Keratinocyte (primary cell): ENCODE results near the gene PLAAT2.

Source experiments
- EZH2 ChIP-seq: IDR thresholded peaks from one replicate; pipeline ENCODE4 v1.6.1; 2012; ENCODE audit warnings: inconsistent platforms, mild to moderate bottlenecking, low read length, moderate library complexity
- TF ChIP-seq, protein P1 (sequence below), 3 experiments: IDR thresholded peaks in 1 of 3; conservative IDR thresholded peaks in 1 of 3; optimal IDR thresholded peaks in 1 of 3; 2 replicates in 2 of 3; 3 replicates in 1 of 3; pipeline versions ENCODE3 to v1.5.1; 2011; ENCODE audit warnings: low read length in 3 of 3, mild to moderate bottlenecking in 3 of 3, moderate library complexity in 2 of 3, control low read depth in 1 of 3, inconsistent platforms in 1 of 3; ENCODE audit not compliant: insufficient read depth in 2 of 3; ENCODE audit errors: extremely low read depth in 1 of 3

DNA sequence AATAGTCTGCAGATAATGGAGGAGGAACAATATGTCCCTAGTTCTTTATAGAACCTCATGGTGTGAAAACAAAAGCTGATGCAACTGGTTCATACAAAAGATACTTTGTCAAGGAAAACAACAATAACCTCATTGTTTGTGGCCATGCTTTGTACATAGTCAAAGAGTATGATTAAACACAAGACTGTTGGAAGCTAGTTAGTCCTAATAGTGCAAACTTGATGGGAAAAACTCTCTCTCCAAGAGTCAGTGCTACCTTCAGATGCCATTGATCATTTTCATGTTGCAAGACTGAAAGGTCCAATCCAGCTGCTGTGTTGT lies 20.1 kb upstream of the PLAAT2 start:
- TF ChIP-seq, protein P1, sequence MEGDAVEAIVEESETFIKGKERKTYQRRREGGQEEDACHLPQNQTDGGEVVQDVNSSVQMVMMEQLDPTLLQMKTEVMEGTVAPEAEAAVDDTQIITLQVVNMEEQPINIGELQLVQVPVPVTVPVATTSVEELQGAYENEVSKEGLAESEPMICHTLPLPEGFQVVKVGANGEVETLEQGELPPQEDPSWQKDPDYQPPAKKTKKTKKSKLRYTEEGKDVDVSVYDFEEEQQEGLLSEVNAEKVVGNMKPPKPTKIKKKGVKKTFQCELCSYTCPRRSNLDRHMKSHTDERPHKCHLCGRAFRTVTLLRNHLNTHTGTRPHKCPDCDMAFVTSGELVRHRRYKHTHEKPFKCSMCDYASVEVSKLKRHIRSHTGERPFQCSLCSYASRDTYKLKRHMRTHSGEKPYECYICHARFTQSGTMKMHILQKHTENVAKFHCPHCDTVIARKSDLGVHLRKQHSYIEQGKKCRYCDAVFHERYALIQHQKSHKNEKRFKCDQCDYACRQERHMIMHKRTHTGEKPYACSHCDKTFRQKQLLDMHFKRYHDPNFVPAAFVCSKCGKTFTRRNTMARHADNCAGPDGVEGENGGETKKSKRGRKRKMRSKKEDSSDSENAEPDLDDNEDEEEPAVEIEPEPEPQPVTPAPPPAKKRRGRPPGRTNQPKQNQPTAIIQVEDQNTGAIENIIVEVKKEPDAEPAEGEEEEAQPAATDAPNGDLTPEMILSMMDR (optimal IDR thresholded peaks at IDR 0.05 in 1 of 3, IDR thresholded peaks at IDR 0.05 in 1 of 3, conservative IDR thresholded peaks at IDR 0.05 in 1 of 3; ENCODE audit: extremely low read depth in 1 of 3, insufficient read depth in 2 of 3, low read length in 3 of 3) = no peak
- TF ChIP-seq EZH2 = no peak
